ENCODE results near the gene BRD4. TPM values are rescaled to one million over a fixed set of nuclear protein-coding genes. Genes with fewer than 3 reads are reported as not detected.

BRD4 gene
- total RNA-seq, 6 donors from 2014 or later = 41.9 to 117 (median 79.3) TPM

DNA sequence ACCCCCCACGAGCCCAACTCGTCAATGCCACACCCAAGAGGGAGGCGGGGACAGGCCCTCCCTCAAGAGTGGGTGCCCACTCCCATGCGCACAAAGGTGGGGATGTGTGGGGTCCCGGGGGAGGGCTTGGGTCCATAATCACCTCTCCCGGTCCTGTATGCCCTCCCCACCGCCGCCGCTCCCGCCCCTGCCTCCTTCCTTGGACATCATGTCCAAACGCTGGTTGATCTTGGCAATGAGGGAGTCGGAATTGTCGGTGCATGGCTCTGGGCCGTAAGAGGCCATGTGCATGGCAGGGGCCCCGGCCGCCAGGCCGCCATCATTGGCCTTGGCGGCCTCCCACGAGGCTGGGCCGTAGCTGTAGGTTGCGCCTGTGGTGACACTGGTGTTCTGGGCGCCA, 41.3 kb upstream of the BRD4 start:
- WGBS, 2 donors = 90 to 91% methylated on average over 13 to 22 of the region's 22 CpGs
- TF ChIP-seq POLR2AphosphoS5 (IDR thresholded peaks at IDR 0.05) = no peak
- TF ChIP-seq POLR2A (IDR thresholded peaks at IDR 0.05) = no peak
- TF ChIP-seq, protein P1, sequence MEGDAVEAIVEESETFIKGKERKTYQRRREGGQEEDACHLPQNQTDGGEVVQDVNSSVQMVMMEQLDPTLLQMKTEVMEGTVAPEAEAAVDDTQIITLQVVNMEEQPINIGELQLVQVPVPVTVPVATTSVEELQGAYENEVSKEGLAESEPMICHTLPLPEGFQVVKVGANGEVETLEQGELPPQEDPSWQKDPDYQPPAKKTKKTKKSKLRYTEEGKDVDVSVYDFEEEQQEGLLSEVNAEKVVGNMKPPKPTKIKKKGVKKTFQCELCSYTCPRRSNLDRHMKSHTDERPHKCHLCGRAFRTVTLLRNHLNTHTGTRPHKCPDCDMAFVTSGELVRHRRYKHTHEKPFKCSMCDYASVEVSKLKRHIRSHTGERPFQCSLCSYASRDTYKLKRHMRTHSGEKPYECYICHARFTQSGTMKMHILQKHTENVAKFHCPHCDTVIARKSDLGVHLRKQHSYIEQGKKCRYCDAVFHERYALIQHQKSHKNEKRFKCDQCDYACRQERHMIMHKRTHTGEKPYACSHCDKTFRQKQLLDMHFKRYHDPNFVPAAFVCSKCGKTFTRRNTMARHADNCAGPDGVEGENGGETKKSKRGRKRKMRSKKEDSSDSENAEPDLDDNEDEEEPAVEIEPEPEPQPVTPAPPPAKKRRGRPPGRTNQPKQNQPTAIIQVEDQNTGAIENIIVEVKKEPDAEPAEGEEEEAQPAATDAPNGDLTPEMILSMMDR (IDR thresholded peaks at IDR 0.05) = no peak
- no peak for TF ChIP-seq EP300 (IDR thresholded peaks at IDR 0.05)
- Histone ChIP-seq H3K4me1 (peaks cover 35 to 39% (median 37%) of the 10 kb centered on the region in 4 donors), H3K9me3 (no peaks in the 10 kb centered on the region), H3K36me3 (peaks cover 27 to 57% (median 51%) of the 10 kb centered on the region in 4 donors), H3K27me3 (no peaks in the 10 kb centered on the region), H3K27ac (no peak overlapping the region), H3K4me3 (no peak overlapping the region)
- DNase-seq (peak in 1 of 2 donors; percentile 81), ATAC-seq (ENCODE audit: low FRiP score in 2 of 2) (no peak)

DNA sequence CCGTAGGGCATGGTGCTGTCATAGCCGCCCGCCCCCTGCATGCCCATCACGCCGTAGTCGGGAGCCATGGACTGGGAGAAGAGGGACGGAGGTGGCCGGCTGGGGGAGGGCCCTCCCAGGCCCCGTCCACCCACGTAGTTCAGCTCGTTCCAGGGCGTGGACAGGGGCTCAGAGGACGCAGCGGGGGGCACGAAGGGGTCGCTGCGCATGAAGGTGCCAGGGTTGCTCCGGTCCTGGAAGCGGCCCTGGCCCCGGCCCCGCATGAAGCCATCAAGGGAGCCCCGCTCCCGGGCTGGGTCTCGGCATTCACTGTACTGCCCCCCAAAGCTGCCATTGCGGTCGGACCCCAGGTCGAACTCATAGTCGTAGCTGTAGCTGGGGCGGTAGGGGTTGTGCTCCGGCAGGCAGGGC, 40.6 kb upstream of the BRD4 start:
- WGBS, 2 donors = 94 to 97% methylated on average over 22 to 28 of the region's 30 CpGs
- no peak overlapping the region for H3K27ac ChIP-seq
- no peak for ATAC-seq (ENCODE audit: low FRiP score in 2 of 2)
- H3K36me3 ChIP-seq = peaks cover 34 to 65% (median 58%) of the 10 kb centered on the region in 4 donors
- DNase-seq = peak in 1 of 2 donors; percentile 78
- TF ChIP-seq, protein P1 (IDR thresholded peaks at IDR 0.05) = no peak
- no peak for TF ChIP-seq POLR2AphosphoS5 (IDR thresholded peaks at IDR 0.05)
- no peak for TF ChIP-seq POLR2A (IDR thresholded peaks at IDR 0.05)
- no peak for TF ChIP-seq EP300 (IDR thresholded peaks at IDR 0.05)
- H3K27me3 ChIP-seq = no peaks in the 10 kb centered on the region
- peaks cover 32 to 35% (median 35%) of the 10 kb centered on the region in 4 donors for H3K4me1 ChIP-seq
- H3K4me3 ChIP-seq = no peak overlapping the region
- no peaks in the 10 kb centered on the region for H3K9me3 ChIP-seq

DNA sequence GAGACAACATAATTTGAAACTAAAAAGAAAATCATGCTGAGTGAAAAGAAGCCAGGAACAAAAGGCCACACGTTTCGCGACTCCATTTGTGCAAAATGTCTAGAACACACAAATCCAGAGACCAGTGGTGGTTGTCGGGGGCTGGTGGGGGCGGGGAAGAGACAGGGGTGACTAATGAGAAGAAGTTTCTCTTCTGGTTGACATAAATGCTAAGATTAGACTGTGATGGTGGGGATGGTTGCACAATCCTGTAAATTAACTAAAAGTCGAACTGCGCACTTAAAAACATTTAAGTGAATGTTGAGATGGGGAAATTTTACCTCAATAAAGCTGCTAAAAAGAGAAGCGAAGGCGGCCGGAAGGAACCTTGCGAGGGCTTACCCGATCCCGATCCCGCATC, 40.1 kb upstream of the BRD4 start:
- TF ChIP-seq, protein P1 (IDR thresholded peaks at IDR 0.05) = no peak
- no peak for TF ChIP-seq POLR2A (IDR thresholded peaks at IDR 0.05)
- no peak for TF ChIP-seq EP300 (IDR thresholded peaks at IDR 0.05)
- Histone ChIP-seq H3K4me3 (no peak overlapping the region), H3K27me3 (no peaks in the 10 kb centered on the region), H3K9me3 (no peaks in the 10 kb centered on the region), H3K4me1 (peaks cover 28 to 31% (median 30%) of the 10 kb centered on the region in 4 donors), H3K36me3 (peaks cover 38 to 69% (median 62%) of the 10 kb centered on the region in 4 donors), H3K27ac (no peak overlapping the region)
- WGBS, 2 donors = 93 to 94% methylated on average over 14 of the region's 14 CpGs
- ATAC-seq (ENCODE audit: low FRiP score in 2 of 2) (no peak), DNase-seq (no peak)

DNA sequence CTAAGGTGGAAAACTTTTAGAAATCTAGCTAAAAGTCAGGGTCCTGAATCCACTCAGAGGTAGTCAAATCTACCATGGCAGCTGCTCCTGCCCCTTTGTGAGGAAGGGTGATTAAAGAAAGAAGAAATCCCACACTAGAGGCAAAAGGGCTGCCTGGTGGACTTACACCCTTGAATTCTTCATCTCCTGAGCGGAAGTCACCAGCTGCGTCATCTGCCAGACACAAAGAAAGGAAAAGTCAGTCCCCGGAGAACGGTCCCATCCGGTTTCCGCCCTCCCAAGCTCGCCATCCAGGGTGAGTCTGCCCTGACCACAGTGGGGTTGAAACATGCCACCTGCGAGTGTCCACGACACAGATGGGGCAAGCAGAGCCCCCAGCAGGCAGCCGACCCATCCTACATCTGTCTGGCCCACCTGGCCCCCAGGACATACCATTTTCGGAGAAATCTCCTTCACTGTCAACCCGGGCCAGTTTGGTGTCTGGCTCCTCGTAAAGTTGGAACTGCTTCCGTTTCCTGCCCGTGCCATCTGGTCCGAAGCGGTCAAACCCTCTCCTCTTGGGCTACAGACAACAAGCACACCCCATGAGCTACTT, 39.5 kb upstream of the BRD4 start:
- TF ChIP-seq, protein P1 (IDR thresholded peaks at IDR 0.05) = no peak
- TF ChIP-seq POLR2AphosphoS5 (IDR thresholded peaks at IDR 0.05) = no peak
- TF ChIP-seq POLR2A (IDR thresholded peaks at IDR 0.05) = no peak
- TF ChIP-seq EP300 (IDR thresholded peaks at IDR 0.05) = no peak
- 90 to 96% methylated on average over 17 of the region's 17 CpGs for WGBS, 2 donors

DNA sequence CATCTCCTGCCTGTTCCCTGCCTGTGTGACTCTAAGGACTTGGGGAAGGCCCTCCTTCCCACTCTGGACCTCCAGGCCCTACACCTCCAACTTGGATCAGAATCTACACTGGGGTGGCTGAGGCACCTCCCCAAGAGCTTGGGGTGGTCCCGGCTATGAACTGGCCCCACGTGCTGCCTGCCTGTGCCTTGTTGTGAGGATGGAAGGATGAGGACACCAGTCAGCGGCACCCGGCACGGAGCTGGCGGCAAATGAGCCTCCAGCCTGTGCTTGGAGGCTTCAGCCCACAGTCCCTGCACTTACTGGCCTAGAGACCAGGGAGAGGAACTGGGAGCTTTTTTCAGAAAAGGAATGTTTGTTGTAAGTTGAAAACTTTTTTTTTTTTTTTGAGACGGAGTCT, 38.8 kb upstream of the BRD4 start:
- 96 to 100% methylated on average over 6 to 7 of the region's 7 CpGs for WGBS, 2 donors
- Histone ChIP-seq H3K36me3 (peaks cover 40 to 82% (median 73%) of the 10 kb centered on the region in 4 donors), H3K4me3 (no peak overlapping the region)

More for the DNA sequence above, 39.5 kb upstream of the BRD4 start:
- no peaks in the 10 kb centered on the region for H3K9me3 ChIP-seq
- H3K27ac ChIP-seq = no peak overlapping the region
- no peak overlapping the region for H3K4me3 ChIP-seq
- peaks cover 40 to 75% (median 68%) of the 10 kb centered on the region in 4 donors for H3K36me3 ChIP-seq
- H3K4me1 ChIP-seq = peaks cover 22 to 25% (median 25%) of the 10 kb centered on the region in 4 donors
- ATAC-seq (ENCODE audit: low FRiP score in 2 of 2) (no peak), DNase-seq (no peak)
- H3K27me3 ChIP-seq = no peaks in the 10 kb centered on the region

More for the DNA sequence above, 38.8 kb upstream of the BRD4 start:
- Histone ChIP-seq H3K27me3 (no peaks in the 10 kb centered on the region), H3K9me3 (no peaks in the 10 kb centered on the region), H3K27ac (no peak overlapping the region), H3K4me1 (peaks cover 15 to 21% (median 17%) of the 10 kb centered on the region in 4 donors)
- TF ChIP-seq, protein P1 (IDR thresholded peaks at IDR 0.05) = no peak
- no peak for TF ChIP-seq EP300 (IDR thresholded peaks at IDR 0.05)
- TF ChIP-seq POLR2A (IDR thresholded peaks at IDR 0.05) = no peak
- TF ChIP-seq POLR2AphosphoS5 (IDR thresholded peaks at IDR 0.05) = no peak
- ATAC-seq (ENCODE audit: low FRiP score in 2 of 2) (no peak), DNase-seq (no peak)

All from upper lobe of left lung (tissue), 6 donors.